GM12878 (cell line): ENCODE measurements around the gene OR13G1. TPM values are rescaled to one million over a fixed set of nuclear protein-coding genes. Genes with fewer than 3 reads are reported as not detected.
"Not testable (repeated sequence)": the region's sequence is repeated elsewhere in the genome, so short reads cannot be mapped to it uniquely, and the experiment has no call there.

Source experiments
- ATAC-seq: fragments of 200-7000 bp; cut with Tn5 transposase; 3 replicates; pipeline ENCODE4 v1.9.1; 2020; ENCODE audit warnings: mild to moderate bottlenecking, moderate library complexity
- BruUV-seq: library from RNA; stranded (reverse); fragments of 400-500 nt; replicated peaks from 2 replicates; lab custom pipeline; 2021; lab: Mats Ljungman, UMichigan
- CTCF ChIA-PET: fragments of 300-600 bp; sonication (Branson Sonifier 250); formaldehyde crosslinking; extraction: SDS; loops from one replicate; lab custom pipeline; 2021; ENCODE audit warnings: inconsistent platforms; lab: Yijun Ruan, JAX
- POLR2A ChIA-PET: fragments of 350-600 bp; formaldehyde crosslinking; extraction: SDS; loops from one replicate; lab custom pipeline; 2021; ENCODE audit warnings: inconsistent platforms; lab: Charles Lee
- RAD21 ChIA-PET: fragments of 300-600 bp; sonication (Branson Sonifier 250); formaldehyde crosslinking; loops from one replicate; lab custom pipeline; 2023; ENCODE audit warnings: antibody characterized with exemption; ENCODE audit not compliant: unreplicated experiment; lab: Charles Lee
- SMC1A ChIA-PET: fragments of 300-600 bp; sonication (Branson Sonifier 250); formaldehyde crosslinking; loops from one replicate; lab custom pipeline; 2023; ENCODE audit not compliant: unreplicated experiment, uncharacterized antibody; lab: Charles Lee
- DNase-seq: peaks from one replicate; pipeline ENCODE4 v3.0.0-alpha.2; 2011; ENCODE audit warnings: low read depth, low spot score
- FAIRE-seq: peaks from 3 replicates; lab custom pipeline; 2011; peaks lifted over from hg19 to GRCh38; lab: Jason Lieb, UNC
- H2AFZ ChIP-seq: 2 replicates; pipeline ENCODE4 v1.6.0; 2011; ENCODE audit warnings: low read depth, low read length, control low read depth; ENCODE audit not compliant: control insufficient read depth
- H3K27ac ChIP-seq: 2 replicates; pipeline ENCODE4 v1.5.1; 2011; ENCODE audit warnings: control low read depth; ENCODE audit not compliant: control insufficient read depth, insufficient read depth
- H3K27me3 ChIP-seq, 2 experiments: replicated peaks in 1 of 2; 2 replicates each; pipeline versions ENCODE4 v1.6.0 to v1.6.1; 2011; ENCODE audit warnings: low read length in 1 of 2; ENCODE audit not compliant: control insufficient read depth in 2 of 2, insufficient read depth in 2 of 2
- H3K36me3 ChIP-seq, 2 experiments: 2 replicates each; pipeline ENCODE4 v1.5.1; 2011; ENCODE audit warnings: low read length in 1 of 2; ENCODE audit not compliant: control insufficient read depth in 2 of 2, insufficient read depth in 2 of 2
- H3K4me1 ChIP-seq: 2 replicates; pipeline ENCODE4 v1.6.1; 2011; ENCODE audit warnings: mild to moderate bottlenecking, low read length, moderate library complexity, mixed read lengths; ENCODE audit not compliant: control insufficient read depth, insufficient read depth
- H3K4me2 ChIP-seq: 2 replicates; pipeline ENCODE4 v1.6.0; 2011; ENCODE audit warnings: control low read depth; ENCODE audit not compliant: control insufficient read depth, insufficient read depth
- H3K4me3 ChIP-seq: fragments of 200-600 bp; sonication (generic); 2 replicates; pipeline ENCODE4 v1.5.1; 2016
- H3K79me2 ChIP-seq: 2 replicates; pipeline ENCODE4 v1.6.0; 2011; ENCODE audit warnings: low read length; ENCODE audit not compliant: control insufficient read depth, insufficient read depth
- H3K9ac ChIP-seq: 2 replicates; pipeline ENCODE4 v1.8.0; 2011; ENCODE audit warnings: low read length, control low read depth, mixed read lengths; ENCODE audit not compliant: control insufficient read depth, insufficient read depth
- H3K9me3 ChIP-seq: replicated peaks from 3 replicates; pipeline ENCODE4 v1.5.1; 2011; ENCODE audit warnings: mild to moderate bottlenecking, low read length; ENCODE audit not compliant: control insufficient read depth, insufficient read depth
- H4K20me1 ChIP-seq: 2 replicates; pipeline ENCODE4 v1.6.0; 2011; ENCODE audit not compliant: control insufficient read depth, insufficient read depth
- ASH2L ChIP-seq: fragments of 300-600, 200-600 bp; sonication (generic); IDR thresholded peaks from 2 replicates; pipeline ENCODE4 v1.6.1; 2017; ENCODE audit warnings: low read depth, mild to moderate bottlenecking, borderline replicate concordance
- HCFC1 ChIP-seq: fragments of 150-350 bp; IDR thresholded peaks from 2 replicates; pipeline ENCODE4 v1.6.1; 2014; ENCODE audit warnings: low read length
- IKZF2 ChIP-seq, 2 experiments: fragments of 450-650 bp; IDR thresholded peaks; 2 replicates each; pipeline ENCODE4 v1.6.1; 2017; ENCODE audit warnings: mild to moderate bottlenecking in 2 of 2, moderate library complexity in 2 of 2
- NBN ChIP-seq: fragments of 450-650 bp; IDR thresholded peaks from 2 replicates; pipeline ENCODE4 v1.6.1; 2016
- NFYB ChIP-seq: IDR thresholded peaks from 2 replicates; pipeline ENCODE4 v1.6.1; 2011; ENCODE audit warnings: low read depth, mild to moderate bottlenecking, low read length, improper control_type of control experiment, moderate library complexity; ENCODE audit not compliant: insufficient read depth
- PML ChIP-seq: IDR thresholded peaks from 2 replicates; pipeline ENCODE4 v1.6.1; 2012; ENCODE audit warnings: low read length, inconsistent platforms
- POLR2A ChIP-seq: IDR thresholded peaks from 2 replicates; pipeline ENCODE4 v1.6.1; 2011; ENCODE audit warnings: low read depth, mild to moderate bottlenecking, low read length
- ZNF207 ChIP-seq: fragments of 450-650 bp; IDR thresholded peaks from 2 replicates; pipeline ENCODE4 v1.6.1; 2014; ENCODE audit warnings: antibody characterized with exemption, mild to moderate bottlenecking, borderline replicate concordance
- ZNF592 ChIP-seq: fragments of 450-650 bp; IDR thresholded peaks from 2 replicates; pipeline ENCODE4 v1.6.1; 2017; ENCODE audit warnings: mild to moderate bottlenecking, moderate library complexity
- ZNF622 ChIP-seq: fragments of 450-650 bp; IDR thresholded peaks from 2 replicates; pipeline ENCODE4 v1.6.1; 2017; ENCODE audit warnings: mild to moderate bottlenecking, inconsistent platforms
- WGBS: methylation state at CpG from one replicate; pipeline ENCODE4 v1.1.6; 2016; ENCODE audit warnings: low lambda C conversion rate; ENCODE audit not compliant: insufficient replicate concordance, insufficient coverage; ENCODE audit errors: missing lambda C conversion rate; 5-methylcytosine and 5-hydroxymethylcytosine counted together
- in situ Hi-C: fragments of 300-500 bp; cut with MboI; formaldehyde crosslinking; loops from 9 replicates; pipeline ENCODE4 v1.14.3; 2018; ENCODE audit warnings: mixed read lengths
- intact Hi-C: fragments of 100-400 bp; cut with micrococcal nuclease; formaldehyde crosslinking; loops from one replicate; pipeline ENCODE4 v1.14.2; 2022; ENCODE audit not compliant: unreplicated experiment
- polyA plus RNA-seq, 11 experiments: library from polyadenylated mRNA; depleted of rRNA in 4 of 11; unstranded in 6 of 11; stranded (reverse) in 5 of 11; fragments of >200 nt; fragmentation: Nextera tagmentation in 4 of 11; fragmentation: Illumina TruSeq in 1 of 11; extraction: Ambion mirVana in 4 of 11; extraction: Trizol in 1 of 11; gene quantifications; 1 replicate in 1 of 11; 2 replicates in 10 of 11; pipeline versions ENCODE4 v1.2.1 to v1.2.3, GENCODE V29; 2011 to 2016; ENCODE audit warnings: inconsistent platforms in 2 of 11, missing spikeins in 2 of 11, low read depth in 1 of 11
- total RNA-seq, 4 experiments: library from RNA; depleted of rRNA in 3 of 4; stranded (reverse); fragments of >200 nt in 3 of 4; fragmentation: Illumina TruSeq in 1 of 4; extraction: Trizol in 1 of 4; gene quantifications; 2 replicates each; pipeline versions ENCODE4 v1.2.1 to v1.2.3, GENCODE V29; 2013 to 2021
- TF ChIP-seq, protein P1 (sequence below): IDR thresholded peaks from 2 replicates; pipeline ENCODE4 v1.6.1; 2011; ENCODE audit warnings: low read depth, mild to moderate bottlenecking, low read length, moderate library complexity, borderline replicate concordance; ENCODE audit errors: extremely low read depth

Gene OR13G1
- total and polyA plus RNA-seq, 10 of the 15 experiments (the other 5 are each of a cell fraction or from before 2014, with no cell fraction given): not detected

DNA sequence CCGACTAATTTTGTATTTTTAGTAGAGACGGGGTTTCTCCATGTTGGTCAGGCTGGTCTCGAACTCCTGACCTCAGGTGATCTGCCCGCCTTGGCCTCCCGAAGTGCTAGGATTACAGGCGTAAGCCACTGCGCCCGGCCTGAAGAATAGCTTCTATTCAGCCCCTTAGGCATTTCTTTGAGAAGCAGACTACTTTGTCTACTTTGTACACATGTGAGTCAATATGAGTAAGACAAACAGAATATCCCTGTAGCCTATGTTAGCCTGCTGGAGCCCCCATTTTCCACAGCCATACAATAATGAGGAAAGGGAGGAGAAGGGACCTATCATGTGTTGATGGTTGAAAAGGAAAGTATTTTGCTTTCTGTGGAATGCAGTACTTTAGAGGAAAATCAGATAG lies 31.1 kb upstream of the OR13G1 start:
- RAD21 ChIA-PET, ATAC-seq, SMC1A ChIA-PET, CTCF ChIA-PET, POLR2A ChIA-PET, H2AFZ ChIP-seq, H3K9ac ChIP-seq, H3K9me3 ChIP-seq, BruUV-seq, H4K20me1 ChIP-seq, H3K4me3 ChIP-seq, FAIRE-seq, DNase-seq, H3K4me2 ChIP-seq, H3K4me1 ChIP-seq, H3K27me3 ChIP-seq, H3K79me2 ChIP-seq, H3K27ac ChIP-seq, in situ Hi-C loops, intact Hi-C loops, H3K36me3 ChIP-seq: not testable (repeated sequence)
- WGBS: 29% methylated on average over 8 of the region's 8 CpGs

DNA sequence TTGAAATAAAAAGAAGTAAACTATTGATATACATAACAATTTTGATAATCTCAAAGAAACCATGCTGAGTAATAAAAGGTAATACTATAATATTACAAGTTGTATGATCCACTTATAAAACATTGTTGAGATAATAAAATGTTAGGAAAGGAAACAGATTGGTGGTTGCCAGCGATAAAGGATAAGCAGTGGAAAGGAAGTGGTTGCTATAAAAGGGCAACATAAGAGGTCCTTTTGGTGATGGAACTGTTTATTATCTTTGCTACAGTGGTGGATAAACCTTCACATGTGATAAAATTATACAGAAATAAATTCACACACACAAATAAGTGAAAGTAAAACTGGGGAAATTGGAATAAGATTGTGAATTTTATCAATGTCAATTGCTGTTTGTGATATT lies 21.8 kb upstream of the OR13G1 start:
- BruUV-seq: no TSS peak
- ChIA-PET SMC1A (no interaction called here), POLR2A (no interaction called here), CTCF (no interaction called here), RAD21 (no interaction called here)
- no peaks in the 10 kb centered on the region for H3K9me3 ChIP-seq
- ATAC-seq (no peak), DNase-seq (no peak), FAIRE-seq (no peak)
- in situ Hi-C loops (no loop called here), intact Hi-C loops (no loop called here)
- no peak overlapping the region for H3K4me2 ChIP-seq
- H2AFZ ChIP-seq: no peak overlapping the region
- H3K27ac ChIP-seq: no peak overlapping the region
- H3K4me3 ChIP-seq: no peak overlapping the region
- no peak overlapping the region for H3K9ac ChIP-seq
- WGBS: 42% methylated on average over 1 of the region's 1 CpG
- no peaks in the 10 kb centered on the region for H4K20me1 ChIP-seq
- H3K79me2 ChIP-seq: no peaks in the 10 kb centered on the region
- no peaks in the 10 kb centered on the region for H3K4me1 ChIP-seq
- H3K36me3 ChIP-seq: no peaks in the 10 kb centered on the region
- no peaks in the 10 kb centered on the region for H3K27me3 ChIP-seq
- TF ChIP-seq PML (no peak), ZNF592 (no peak), NBN (no peak), ZNF622 (no peak), IKZF2 (IDR thresholded peaks at IDR 0.05) (no peak), ASH2L (no peak), POLR2A (no peak), ZNF207 (no peak), NFYB (no peak), HCFC1 (no peak)
- TF ChIP-seq, protein P1, sequence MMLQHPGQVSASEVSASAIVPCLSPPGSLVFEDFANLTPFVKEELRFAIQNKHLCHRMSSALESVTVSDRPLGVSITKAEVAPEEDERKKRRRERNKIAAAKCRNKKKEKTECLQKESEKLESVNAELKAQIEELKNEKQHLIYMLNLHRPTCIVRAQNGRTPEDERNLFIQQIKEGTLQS: no peak
